ENCODE results near the gene TMSB15C. TPM values are rescaled to one million over a fixed set of nuclear protein-coding genes. Genes with fewer than 3 reads are reported as not detected.

Gene TMSB15C
- total RNA-seq, 4 donors from 2014 or later, result 0.83 to 2.1 (median 1.1) TPM

GRCh38 chrX:104098919-104099318, 22.9 kb upstream of the TMSB15C start:
- TF ChIP-seq POLR2A (IDR thresholded peaks at IDR 0.05; ENCODE audit: low read depth), result no peak
- no peak for TF ChIP-seq CTCF (IDR thresholded peaks at IDR 0.05)
- no peak for TF ChIP-seq POLR2AphosphoS5 (IDR thresholded peaks at IDR 0.05)
- Histone ChIP-seq H3K4me1 (no peaks in the 10 kb centered on the region), H3K9me3 (no peaks in the 10 kb centered on the region), H3K27me3 (no peaks in the 10 kb centered on the region), H3K27ac (replicated peaks in 1 of 4) (no peak overlapping the region), H3K4me3 (no peak overlapping the region), H3K36me3 (no peaks in the 10 kb centered on the region)
- intact Hi-C loops (cut with DNase I), result no loop called here
- DNase-seq (ENCODE audit: extremely low spot score), result no peak

GRCh38 chrX:104098151-104098808, 22.2 kb upstream of the TMSB15C start:
- under 1% methylated on average over 4 of the region's 4 CpGs for WGBS
- Histone ChIP-seq H3K4me3 (no peak overlapping the region), H3K27ac (replicated peaks in 1 of 4) (no peak overlapping the region), H3K9me3 (no peaks in the 10 kb centered on the region), H3K36me3 (no peaks in the 10 kb centered on the region), H3K4me1 (no peaks in the 10 kb centered on the region), H3K27me3 (no peaks in the 10 kb centered on the region)
- no peak for DNase-seq (ENCODE audit: extremely low spot score)
- TF ChIP-seq CTCF (IDR thresholded peaks at IDR 0.05) (peak; percentile 53 to 72 (median 59)), POLR2A (IDR thresholded peaks at IDR 0.05; ENCODE audit: low read depth) (no peak), POLR2AphosphoS5 (IDR thresholded peaks at IDR 0.05) (no peak)
- intact Hi-C loops (cut with DNase I), result no loop called here

- DNase-seq (ENCODE audit: extremely low spot score), result no peak
- Histone ChIP-seq H3K9me3 (no peaks in the 10 kb centered on the region), H3K27ac (replicated peaks in 1 of 4) (no peak overlapping the region), H3K27me3 (no peaks in the 10 kb centered on the region), H3K4me1 (no peaks in the 10 kb centered on the region), H3K36me3 (no peaks in the 10 kb centered on the region), H3K4me3 (no peak overlapping the region)
- intact Hi-C loops (cut with DNase I), result no loop called here
- TF ChIP-seq CTCF (IDR thresholded peaks at IDR 0.05), result no peak
- no peak for TF ChIP-seq POLR2AphosphoS5 (IDR thresholded peaks at IDR 0.05)
- no peak for TF ChIP-seq POLR2A (IDR thresholded peaks at IDR 0.05; ENCODE audit: low read depth)
- TF ChIP-seq EP300 (IDR thresholded peaks at IDR 0.05), result no peak
- 84% methylated on average over 6 of the region's 7 CpGs for WGBS
These were observed 9.9 kb upstream of the TMSB15C start for GRCh38 chrX:104085919-104086318.

- H3K27me3 ChIP-seq, result no peaks in the 10 kb centered on the region
- H3K9me3 ChIP-seq, result no peaks in the 10 kb centered on the region
- WGBS, result 92% methylated on average over 6 of the region's 7 CpGs
- no peak overlapping the region for H3K27ac ChIP-seq (replicated peaks in 1 of 4)
- H3K4me1 ChIP-seq, result no peaks in the 10 kb centered on the region
- no peak for DNase-seq (ENCODE audit: extremely low spot score)
- intact Hi-C loops (cut with DNase I), result no loop called here
- no peak overlapping the region for H3K4me3 ChIP-seq
- H3K36me3 ChIP-seq, result no peaks in the 10 kb centered on the region
- TF ChIP-seq POLR2A (IDR thresholded peaks at IDR 0.05; ENCODE audit: low read depth) (no peak), EP300 (IDR thresholded peaks at IDR 0.05) (no peak), POLR2AphosphoS5 (IDR thresholded peaks at IDR 0.05) (no peak), CTCF (IDR thresholded peaks at IDR 0.05) (no peak)
These were observed 9.4 kb upstream of the TMSB15C start for GRCh38 chrX:104085477-104085876.

Data from esophagus muscularis mucosa (tissue), 4 donors.